WTC11 (cell line): ENCODE data around the gene CACYBP. TPM values are rescaled to one million over a fixed set of nuclear protein-coding genes. Genes with fewer than 3 reads are reported as not detected.

Source experiments
- total RNA-seq: library from RNA; stranded (reverse); gene quantifications from 3 replicates; pipeline ENCODE4 v1.2.3, GENCODE V29; 2021
- TF ChIP-seq, protein P1 (sequence below): sonication (generic); formaldehyde crosslinking; IDR thresholded peaks from 2 replicates; pipeline ENCODE4 v1.8.0; 2022; ENCODE audit warnings: missing genetic modification reagents

Gene CACYBP
- total RNA-seq, 1 experiment from 2014 or later = 211 TPM

DNA sequence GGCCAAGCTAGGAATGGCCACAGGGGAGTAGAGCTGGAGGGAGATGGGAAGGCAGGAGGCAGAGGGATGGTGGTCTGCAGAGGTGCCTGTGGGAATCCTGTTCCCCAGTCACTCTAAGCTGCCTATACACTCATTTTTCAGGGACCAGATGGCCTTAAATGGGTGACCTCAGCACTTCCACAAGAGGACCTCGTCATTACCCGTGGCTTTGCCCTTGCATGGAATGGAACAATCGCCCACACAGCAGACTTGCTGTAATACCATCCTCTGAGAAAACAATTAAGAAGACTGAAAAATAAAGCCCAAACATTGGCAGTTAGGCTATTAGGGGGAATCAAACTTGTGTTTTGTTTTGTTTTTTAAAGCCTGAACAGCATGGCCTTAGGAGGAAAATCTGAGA is 55.0 kb downstream of the CACYBP start (continued):
- TF ChIP-seq, protein P1, sequence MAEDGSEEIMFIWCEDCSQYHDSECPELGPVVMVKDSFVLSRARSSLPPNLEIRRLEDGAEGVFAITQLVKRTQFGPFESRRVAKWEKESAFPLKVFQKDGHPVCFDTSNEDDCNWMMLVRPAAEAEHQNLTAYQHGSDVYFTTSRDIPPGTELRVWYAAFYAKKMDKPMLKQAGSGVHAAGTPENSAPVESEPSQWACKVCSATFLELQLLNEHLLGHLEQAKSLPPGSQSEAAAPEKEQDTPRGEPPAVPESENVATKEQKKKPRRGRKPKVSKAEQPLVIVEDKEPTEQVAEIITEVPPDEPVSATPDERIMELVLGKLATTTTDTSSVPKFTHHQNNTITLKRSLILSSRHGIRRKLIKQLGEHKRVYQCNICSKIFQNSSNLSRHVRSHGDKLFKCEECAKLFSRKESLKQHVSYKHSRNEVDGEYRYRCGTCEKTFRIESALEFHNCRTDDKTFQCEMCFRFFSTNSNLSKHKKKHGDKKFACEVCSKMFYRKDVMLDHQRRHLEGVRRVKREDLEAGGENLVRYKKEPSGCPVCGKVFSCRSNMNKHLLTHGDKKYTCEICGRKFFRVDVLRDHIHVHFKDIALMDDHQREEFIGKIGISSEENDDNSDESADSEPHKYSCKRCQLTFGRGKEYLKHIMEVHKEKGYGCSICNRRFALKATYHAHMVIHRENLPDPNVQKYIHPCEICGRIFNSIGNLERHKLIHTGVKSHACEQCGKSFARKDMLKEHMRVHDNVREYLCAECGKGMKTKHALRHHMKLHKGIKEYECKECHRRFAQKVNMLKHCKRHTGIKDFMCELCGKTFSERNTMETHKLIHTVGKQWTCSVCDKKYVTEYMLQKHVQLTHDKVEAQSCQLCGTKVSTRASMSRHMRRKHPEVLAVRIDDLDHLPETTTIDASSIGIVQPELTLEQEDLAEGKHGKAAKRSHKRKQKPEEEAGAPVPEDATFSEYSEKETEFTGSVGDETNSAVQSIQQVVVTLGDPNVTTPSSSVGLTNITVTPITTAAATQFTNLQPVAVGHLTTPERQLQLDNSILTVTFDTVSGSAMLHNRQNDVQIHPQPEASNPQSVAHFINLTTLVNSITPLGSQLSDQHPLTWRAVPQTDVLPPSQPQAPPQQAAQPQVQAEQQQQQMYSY = no peak

Other genes with a start within 250 kb of the CACYBP start
- 30.4 to 33.1 TPM (median 32.1 TPM) in 3 replicates for gene MRPS14, start 23.5 kb downstream of the CACYBP start, total RNA-seq
- gene TNN, start 67.9 kb downstream of the CACYBP start, total RNA-seq = 0.23 to 0.44 TPM (median 0.27 TPM) in 3 replicates
- 8.8 to 15.0 TPM (median 11.9 TPM) in 3 replicates for gene KIAA0040, start 192.8 kb downstream of the CACYBP start, total RNA-seq